Transverse colon (tissue), 4 donors: Measurements from ENCODE around the gene SNORC. TPM values are rescaled to one million over a fixed set of nuclear protein-coding genes. Genes with fewer than 3 reads are reported as not detected.
A peak's percentile ranks its signal among the peaks of the same experiment; 100 is the strongest.

Experiments used
- DNase-seq: peaks from one replicate; pipeline ENCODE4 v3.0.0-alpha.2; 2019
- H3K27ac ChIP-seq, 4 donors: fragments of 200-600 bp; sonication (generic); 2 replicates each; pipeline ENCODE4 v1.5.1; 2016 to 2018; ENCODE audit warnings: inconsistent platforms in 4 of 4
- H3K27me3 ChIP-seq: fragments of 200-600 bp; sonication (generic); 2 replicates; pipeline ENCODE4 v1.5.1; 2017; ENCODE audit warnings: inconsistent platforms
- H3K36me3 ChIP-seq, 4 donors: fragments of 200-600 bp; sonication (generic); 2 replicates each; pipeline ENCODE4 v1.5.1; 2017 to 2019; ENCODE audit warnings: inconsistent platforms in 4 of 4
- H3K4me1 ChIP-seq, 4 donors: fragments of 200-600 bp; sonication (generic); 2 replicates each; pipeline ENCODE4 v1.5.1; 2017 to 2020; ENCODE audit warnings: inconsistent platforms in 4 of 4
- H3K4me3 ChIP-seq, 4 donors: fragments of 200-600 bp; sonication (generic); 1 replicate in 1 of 4; 2 replicates in 3 of 4; pipeline versions ENCODE4 v1.5.1 to v1.6.1; 2017 to 2019; ENCODE audit warnings: inconsistent platforms in 4 of 4
- H3K9me3 ChIP-seq, 2 donors: fragments of 200-600 bp; sonication (generic); 2 replicates each; pipeline ENCODE4 v1.5.1; 2017 to 2019; ENCODE audit warnings: inconsistent platforms in 2 of 2
- CTCF ChIP-seq, 5 experiments: fragments of 200-600 bp in 3 of 5; fragments of 450-650 bp in 2 of 5; sonication (generic) in 3 of 5; IDR thresholded peaks; 1 replicate in 2 of 5; 2 replicates in 3 of 5; pipeline ENCODE4 v1.5.1; 2016 to 2017; ENCODE audit warnings: antibody characterized with exemption in 5 of 5, inconsistent platforms in 3 of 5, mild to moderate bottlenecking in 2 of 5, moderate library complexity in 1 of 5
- EP300 ChIP-seq: sonication (generic); formaldehyde crosslinking; IDR thresholded peaks from one replicate; pipeline ENCODE4 v1.6.1; 2017; ENCODE audit warnings: antibody characterized with exemption, low read depth
- POLR2A ChIP-seq: fragments of 450-650 bp; IDR thresholded peaks from one replicate; pipeline ENCODE4 v1.6.1; 2016; ENCODE audit warnings: antibody characterized with exemption, mild to moderate bottlenecking, moderate library complexity
- POLR2AphosphoS5 ChIP-seq, 3 donors: sonication (generic); formaldehyde crosslinking; IDR thresholded peaks; one replicate each; pipeline ENCODE4 v1.6.1; 2016; ENCODE audit warnings: antibody characterized with exemption in 3 of 3
- WGBS, 2 donors: methylation state at CpG; one replicate each; pipeline ENCODE4 v1.1.5; 2018; ENCODE audit warnings: low coverage in 1 of 2; 5-methylcytosine and 5-hydroxymethylcytosine counted together
- in situ Hi-C, 4 donors: fragments of 200-750 bp; cut with MboI; loops; one replicate each; pipeline versions ENCODE4 v1.15.0 to v1.15.1; 2017; ENCODE audit warnings: low sequenced_read_pairs in 3 of 4, low pct_ligation_motif_present in 1 of 4, low pct_unique_long_range_greater_than_20kb in 1 of 4
- intact Hi-C: fragments of 100-400 bp; cut with DNase I; formaldehyde crosslinking; loops from one replicate; pipeline ENCODE4 v1.15.1; 2023; ENCODE audit warnings: low total_unique reads
- total RNA-seq, 4 donors: library from RNA; depleted of rRNA; stranded (reverse); fragments of >200 nt; gene quantifications; one replicate each; pipeline ENCODE4 v1.1.0, GENCODE V29; 2016

The SNORC gene
- total RNA-seq, 4 donors from 2014 or later = 13.9 to 45.6 (median 17.2) TPM

GRCh38 chr2:232871835-232872736 lies 2.0 kb downstream of the SNORC start:
- in situ Hi-C loops = loop anchor here in 3 of 4 donors (25.0 kb wide), 2 partner anchors 165 to 390 kb away; partner anchors contain the start of genes ATG16L1 (in 3 of the 3) and NEU2 (in 1 of the 3)
- no peak overlapping the region for H3K4me3 ChIP-seq

GRCh38 chr2:232872826-232873225 lies 2.8 kb downstream of the SNORC start:
- in situ Hi-C loops = loop anchor here in 3 of 4 donors (25.0 kb wide), 2 partner anchors 164 to 389 kb away; partner anchors contain the start of genes ATG16L1 (in 3 of the 3) and NEU2 (in 1 of the 3)
- DNase-seq = no peak
- WGBS, 2 donors = 91% methylated on average over 9 of the region's 9 CpGs; no CpG with 5 or more reads in 1 of the 2 donors
- H3K27me3 ChIP-seq = peaks cover 26% of the 10 kb centered on the region
- peak overlapping the region; percentile 85 to 93 (median 90) for H3K27ac ChIP-seq
- intact Hi-C loops = no loop called here
- no peaks in the 10 kb centered on the region for H3K9me3 ChIP-seq
- peaks cover 16 to 40% (median 24%) of the 10 kb centered on the region in 4 donors for H3K4me1 ChIP-seq
- TF ChIP-seq CTCF (IDR thresholded peaks at IDR 0.05) (no peak), POLR2AphosphoS5 (IDR thresholded peaks at IDR 0.05) (no peak), EP300 (no peak), POLR2A (no peak)
- no peaks in the 10 kb centered on the region for H3K36me3 ChIP-seq
- H3K4me3 ChIP-seq = no peak overlapping the region

More at GRCh38 chr2:232871835-232872736, 2.0 kb downstream of the SNORC start:
- intact Hi-C loops = no loop called here
- Histone ChIP-seq H3K9me3 (no peaks in the 10 kb centered on the region), H3K4me1 (peaks cover 16 to 40% (median 24%) of the 10 kb centered on the region in 4 donors), H3K36me3 (no peaks in the 10 kb centered on the region), H3K27me3 (peaks cover 19% of the 10 kb centered on the region), H3K27ac (peak overlapping the region in 1 of 4 donors; percentile 93)
- DNase-seq = no peak
- WGBS, 2 donors = 94% methylated on average over 15 of the region's 22 CpGs; no CpG with 5 or more reads in 1 of the 2 donors
- TF ChIP-seq CTCF (IDR thresholded peaks at IDR 0.05) (no peak), POLR2AphosphoS5 (IDR thresholded peaks at IDR 0.05) (no peak), POLR2A (no peak), EP300 (no peak)

- intact Hi-C loops = no loop called here
These were observed 3.3 kb downstream of the SNORC start for GRCh38 chr2:232873292-232873908.

More at GRCh38 chr2:232873292-232873908, 3.3 kb downstream of the SNORC start:
- WGBS, 2 donors = 77% methylated on average over 11 of the region's 14 CpGs; no CpG with 5 or more reads in 1 of the 2 donors
- H3K9me3 ChIP-seq = no peaks in the 10 kb centered on the region
- H3K27ac ChIP-seq = peak overlapping the region; percentile 85 to 93 (median 90)
- no peak overlapping the region for H3K4me3 ChIP-seq
- peaks cover 27% of the 10 kb centered on the region for H3K27me3 ChIP-seq
- H3K36me3 ChIP-seq = no peaks in the 10 kb centered on the region
- peaks cover 16 to 40% (median 24%) of the 10 kb centered on the region in 4 donors for H3K4me1 ChIP-seq
- TF ChIP-seq POLR2AphosphoS5 (IDR thresholded peaks at IDR 0.05) = no peak
- no peak for TF ChIP-seq EP300
- no peak for TF ChIP-seq POLR2A
- TF ChIP-seq CTCF (IDR thresholded peaks at IDR 0.05) = no peak
- DNase-seq = no peak
- in situ Hi-C loops = loop anchor here in 3 of 4 donors (25.0 kb wide), 2 partner anchors 164 to 389 kb away; partner anchors contain the start of genes ATG16L1 (in 3 of the 3) and NEU2 (in 1 of the 3)
